NOMO-1 (cell line): ENCODE results near the gene NDUFA11.
"Not testable (repeated sequence)": the region's sequence is repeated elsewhere in the genome, so short reads cannot be mapped to it uniquely, and the experiment has no call there.

Source experiments
- DNase-seq, 2 experiments: peaks; one replicate each; lab custom pipeline; 2025; ENCODE audit not compliant: unreplicated experiment in 2 of 2; lab: John Stamatoyannopoulos, UW

Gene NDUFA11

GRCh38 chr19:5891572-5891937 lies 12.0 kb downstream of the NDUFA11 start:
- DNase-seq, result no peak

GRCh38 chr19:5890099-5890498 lies 13.5 kb downstream of the NDUFA11 start:
- no peak for DNase-seq

- no peak for DNase-seq
These were observed 14.2 kb downstream of the NDUFA11 start for GRCh38 chr19:5889288-5889971.

- peak; percentile 18 to 76 for DNase-seq
These were observed 19.4 kb downstream of the NDUFA11 start for GRCh38 chr19:5884065-5884811.

- DNase-seq, result not testable (repeated sequence)
These were observed 20.3 kb downstream of the NDUFA11 start for GRCh38 chr19:5883157-5883873.

- no peak for DNase-seq
These were observed 21.1 kb downstream of the NDUFA11 start for GRCh38 chr19:5882421-5882968.

- DNase-seq, result no peak
These were observed 21.9 kb downstream of the NDUFA11 start for GRCh38 chr19:5881543-5882299.

GRCh38 chr19:5880604-5881078 lies 22.9 kb downstream of the NDUFA11 start:
- DNase-seq, result no peak

GRCh38 chr19:5880196-5880595 lies 23.4 kb downstream of the NDUFA11 start:
- no peak for DNase-seq

GRCh38 chr19:5877882-5878281 lies 25.7 kb downstream of the NDUFA11 start:
- no peak for DNase-seq

- no peak for DNase-seq
These were observed 26.2 kb downstream of the NDUFA11 start for GRCh38 chr19:5877427-5877826.

GRCh38 chr19:5874496-5874895 lies 29.1 kb downstream of the NDUFA11 start:
- DNase-seq, result peak; percentile 30 to 68

GRCh38 chr19:5873617-5874199 lies 29.9 kb downstream of the NDUFA11 start:
- DNase-seq, result no peak

GRCh38 chr19:5870986-5871394 lies 32.6 kb downstream of the NDUFA11 start:
- DNase-seq, result no peak

GRCh38 chr19:5867201-5868136 lies 36.1 kb downstream of the NDUFA11 start:
- no peak for DNase-seq

- no peak for DNase-seq
These were observed 37.8 kb downstream of the NDUFA11 start for GRCh38 chr19:5865772-5866171.

- no peak for DNase-seq
These were observed 38.7 kb downstream of the NDUFA11 start for GRCh38 chr19:5864725-5865486.

GRCh38 chr19:5864013-5864720 lies 39.4 kb downstream of the NDUFA11 start:
- DNase-seq, result no peak
